ENCODE data around the gene SLC35A4. TPM values are rescaled to one million over a fixed set of nuclear protein-coding genes. Genes with fewer than 3 reads are reported as not detected.

SLC35A4 gene
- total RNA-seq, 1 experiment from 2014 or later = 66.2 TPM

GRCh38 chr5:140555747-140556312 lies 8.8 kb upstream of the SLC35A4 start:
- Histone ChIP-seq H3K79me2 (ENCODE audit: low read depth) (peaks cover 29% of the 10 kb centered on the region), H3K4me2 (peak overlapping the region; percentile 90), H3K9me3 (ENCODE audit: insufficient read depth, low read depth) (no peaks in the 10 kb centered on the region), H4K20me1 (ENCODE audit: insufficient read depth) (no peaks in the 10 kb centered on the region), H3K9me2 (ENCODE audit: insufficient read depth) (no peaks in the 10 kb centered on the region), H3K36me3 (ENCODE audit: low read depth) (no peaks in the 10 kb centered on the region), H3K27me3 (ENCODE audit: insufficient read depth, low read depth) (no peaks in the 10 kb centered on the region), H3K4me1 (replicated peaks; ENCODE audit: insufficient read depth) (peaks cover 10% of the 10 kb centered on the region), H2AFZ (no peak overlapping the region), H3K27ac (no peak overlapping the region), H3F3A (ENCODE audit: insufficient read depth, low read depth) (peaks cover 18% of the 10 kb centered on the region; the same call in 1 of the 2 replicates), H3K4me3 (peak overlapping the region; percentile 73)
- no peak for DNase-seq
- CTCF ChIA-PET = no interaction called here
- TF ChIP-seq CTCF (conservative IDR thresholded peaks at IDR 0.05) (no peak), EZH2 (IDR thresholded peaks at IDR 0.05; ENCODE audit: low read depth) (no peak)
- no TSS peak for BruUV-seq (replicated peaks)
- intact Hi-C loops (cut with micrococcal nuclease; ENCODE audit: unreplicated experiment) = loop anchor here (2.0 kb wide), 2 partner anchors 91 to 163 kb away; partner anchors contain the start of genes IK and NDUFA2
- POLR2A ChIA-PET (ENCODE audit: unreplicated experiment) = no interaction called here

- Histone ChIP-seq H3K79me2 (ENCODE audit: low read depth) (peaks cover 29% of the 10 kb centered on the region), H3K27ac (peak overlapping the region; percentile 20; the same call in 1 of the 2 replicates)
- TSS peak; percentile 59 for BruUV-seq (replicated peaks)
These were observed 8.2 kb upstream of the SLC35A4 start for GRCh38 chr5:140556438-140556837.

More at GRCh38 chr5:140556438-140556837, 8.2 kb upstream of the SLC35A4 start:
- H3K9me2 ChIP-seq (ENCODE audit: insufficient read depth) = no peaks in the 10 kb centered on the region
- no peaks in the 10 kb centered on the region for H3K27me3 ChIP-seq (ENCODE audit: insufficient read depth, low read depth)
- peaks cover 17% of the 10 kb centered on the region; the same call in 1 of the 2 replicates for H3F3A ChIP-seq (ENCODE audit: insufficient read depth, low read depth)
- H3K4me2 ChIP-seq = peak overlapping the region; percentile 90
- H3K4me3 ChIP-seq = peak overlapping the region; percentile 73
- no peaks in the 10 kb centered on the region for H4K20me1 ChIP-seq (ENCODE audit: insufficient read depth)
- DNase-seq = no peak
- ChIA-PET POLR2A (ENCODE audit: unreplicated experiment) (no interaction called here), CTCF (no interaction called here)
- H3K9me3 ChIP-seq (ENCODE audit: insufficient read depth, low read depth) = no peaks in the 10 kb centered on the region
- H2AFZ ChIP-seq = no peak overlapping the region
- H3K36me3 ChIP-seq (ENCODE audit: low read depth) = no peaks in the 10 kb centered on the region
- TF ChIP-seq EZH2 (IDR thresholded peaks at IDR 0.05; ENCODE audit: low read depth) = no peak
- no peak for TF ChIP-seq CTCF (conservative IDR thresholded peaks at IDR 0.05)
- intact Hi-C loops (cut with micrococcal nuclease; ENCODE audit: unreplicated experiment) = loop anchor here (2.0 kb wide), 2 partner anchors 90 to 162 kb away; partner anchors contain the start of genes IK and NDUFA2
- H3K4me1 ChIP-seq (replicated peaks; ENCODE audit: insufficient read depth) = peaks cover 10% of the 10 kb centered on the region

All from PC-9 (cell line).